Fibroblast of skin of scalp (primary cell): ENCODE data around the gene FAM149A.

Experiments used
- DNase-seq: peaks from one replicate; pipeline ENCODE4 v3.0.0-alpha.2; 2013

Gene FAM149A

DNA sequence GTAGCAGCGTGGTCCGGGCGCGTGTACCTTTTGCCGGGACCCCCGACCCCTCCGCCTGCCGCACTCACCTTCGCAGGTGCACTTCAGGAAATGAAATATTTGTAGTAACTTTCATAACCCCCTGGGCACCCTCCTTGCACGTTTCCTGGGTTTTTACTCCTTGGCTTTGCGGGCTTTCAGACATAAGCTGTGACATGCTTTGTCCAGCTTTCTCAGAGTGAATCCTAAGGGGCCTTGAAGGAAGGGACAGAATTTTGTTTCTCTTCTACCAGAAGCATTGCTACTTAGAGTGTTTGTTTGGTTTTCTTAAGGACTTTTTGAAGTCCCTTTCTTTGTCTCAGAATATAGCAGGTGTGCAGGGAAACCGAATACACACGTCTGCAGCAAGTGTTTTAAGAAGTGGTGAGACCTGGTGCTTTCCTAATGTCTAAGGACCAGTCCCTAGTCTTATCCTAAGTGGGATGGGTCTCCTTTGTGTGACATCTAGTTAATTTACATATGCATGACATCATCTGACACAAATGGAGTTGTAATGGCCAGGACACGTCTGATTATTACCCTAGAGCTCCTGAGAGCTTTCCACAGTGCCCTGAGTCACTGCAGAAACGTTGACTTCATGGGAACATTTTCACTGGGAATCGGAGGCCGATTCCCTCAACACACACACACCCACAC lies 1.3 kb downstream of the FAM149A start:
- no peak for DNase-seq

DNA sequence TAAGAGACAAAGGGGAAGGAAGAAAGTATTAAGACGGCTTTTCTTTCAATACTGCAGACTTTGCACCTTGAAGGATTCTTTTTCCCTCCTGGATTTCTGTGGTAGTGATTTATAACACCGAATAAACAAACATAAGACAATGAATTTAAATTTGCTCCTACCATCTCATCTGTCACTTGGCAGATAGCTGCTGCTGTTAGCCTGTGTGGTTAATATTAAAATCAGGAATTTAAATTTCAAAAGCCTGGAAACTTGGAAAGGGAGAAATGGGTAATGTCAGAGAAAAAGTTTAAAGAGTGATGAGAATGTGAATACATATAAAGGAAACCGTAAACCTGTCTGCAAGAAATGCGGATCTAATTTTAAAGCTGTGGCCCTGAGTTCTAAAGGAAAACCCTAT lies 3.4 kb downstream of the FAM149A start:
- no peak for DNase-seq

DNA sequence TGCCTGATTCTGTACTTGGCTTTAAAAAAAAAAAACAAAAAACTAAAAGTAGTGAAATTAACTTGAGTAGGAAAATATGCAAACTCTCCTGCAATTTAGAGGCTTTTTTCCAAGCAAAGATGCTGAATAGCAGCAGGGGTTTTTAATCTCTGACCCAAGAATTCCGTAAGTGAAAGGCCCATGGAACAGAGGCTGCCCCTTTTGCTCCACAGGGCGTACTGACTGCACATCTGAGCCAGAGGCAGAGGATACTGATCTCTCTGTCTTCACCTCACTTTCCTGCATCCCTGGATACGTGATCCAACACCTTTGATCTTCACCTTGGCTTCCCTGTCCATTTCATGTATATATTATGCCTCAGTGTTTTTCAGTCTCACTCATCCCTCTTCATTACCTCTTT lies 3.9 kb downstream of the FAM149A start:
- no peak for DNase-seq

DNA sequence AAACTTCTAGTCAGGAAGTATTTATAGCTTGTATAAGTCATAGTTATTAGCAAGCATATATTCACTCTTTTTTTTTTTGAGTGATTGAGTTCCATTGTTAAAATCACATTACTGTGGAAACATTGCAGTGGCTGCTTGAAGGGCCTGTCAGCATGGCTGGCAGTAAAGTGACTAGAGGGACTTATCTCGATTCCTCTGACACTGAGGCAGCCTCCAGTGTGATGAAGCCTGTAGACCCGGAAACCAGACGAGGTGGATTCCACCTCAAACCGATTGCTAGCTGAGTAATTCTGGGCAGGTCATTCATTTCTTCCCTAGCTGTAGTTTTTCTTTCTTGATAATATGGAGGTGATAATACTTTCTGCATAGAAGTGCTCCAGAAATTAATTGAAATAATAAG lies 4.7 kb downstream of the FAM149A start:
- no peak for DNase-seq

DNA sequence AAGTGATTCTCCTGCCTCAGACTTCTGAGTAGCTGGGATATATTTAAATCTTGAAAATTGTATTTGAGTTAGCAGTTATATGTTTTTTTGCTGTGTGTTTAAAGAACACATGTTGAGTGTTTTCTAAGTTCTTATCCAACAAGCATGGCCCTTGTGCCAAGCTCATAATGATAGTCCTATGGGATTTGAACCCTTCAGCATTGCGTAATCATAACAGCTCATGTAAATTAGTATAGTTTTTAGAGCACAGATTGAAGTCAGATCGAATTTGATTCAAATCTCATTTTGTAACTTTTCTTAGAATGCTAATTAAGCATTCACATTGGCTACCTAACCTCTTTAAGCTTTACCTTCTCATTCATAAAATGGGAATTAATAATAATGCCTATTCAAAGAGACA lies 12.2 kb downstream of the FAM149A start:
- DNase-seq = no peak

DNA sequence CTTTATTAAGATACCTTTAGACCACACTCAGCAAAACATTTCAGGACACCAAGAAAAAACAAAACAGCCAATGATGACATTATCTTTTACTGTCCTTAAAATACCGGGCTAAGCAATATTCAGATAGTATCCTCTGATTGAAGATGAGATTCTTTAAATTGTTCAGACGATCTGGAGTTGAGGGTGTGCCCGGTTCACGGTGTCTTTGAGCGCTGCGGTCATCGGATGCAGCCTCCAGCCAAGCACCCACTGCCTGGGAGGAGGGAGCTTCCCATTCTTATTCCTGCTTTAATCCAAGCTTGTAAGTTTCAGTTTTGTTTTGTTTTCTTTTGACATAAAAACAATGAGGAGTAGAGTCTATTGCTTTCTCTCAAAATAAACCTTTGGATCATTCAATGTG lies 14.1 kb downstream of the FAM149A start:
- no peak for DNase-seq

DNA sequence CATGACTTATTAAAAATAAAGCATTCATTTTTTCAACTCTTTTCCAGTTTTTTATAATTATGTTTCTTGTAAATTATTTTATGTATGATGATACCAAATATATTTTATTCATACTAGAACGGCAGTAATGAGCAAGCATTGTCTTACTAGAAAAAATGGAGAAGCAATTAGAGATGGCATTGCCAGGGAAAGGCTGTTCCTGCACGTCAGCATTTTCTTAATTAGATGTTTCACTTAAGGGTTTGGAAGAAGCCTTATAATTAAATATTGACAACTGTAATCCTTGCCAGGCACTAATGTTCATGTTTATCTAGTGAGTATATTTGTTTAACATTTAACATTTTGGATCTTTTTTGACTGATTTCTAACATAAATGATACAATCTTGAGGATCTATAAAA lies 16.6 kb downstream of the FAM149A start:
- DNase-seq = no peak

DNA sequence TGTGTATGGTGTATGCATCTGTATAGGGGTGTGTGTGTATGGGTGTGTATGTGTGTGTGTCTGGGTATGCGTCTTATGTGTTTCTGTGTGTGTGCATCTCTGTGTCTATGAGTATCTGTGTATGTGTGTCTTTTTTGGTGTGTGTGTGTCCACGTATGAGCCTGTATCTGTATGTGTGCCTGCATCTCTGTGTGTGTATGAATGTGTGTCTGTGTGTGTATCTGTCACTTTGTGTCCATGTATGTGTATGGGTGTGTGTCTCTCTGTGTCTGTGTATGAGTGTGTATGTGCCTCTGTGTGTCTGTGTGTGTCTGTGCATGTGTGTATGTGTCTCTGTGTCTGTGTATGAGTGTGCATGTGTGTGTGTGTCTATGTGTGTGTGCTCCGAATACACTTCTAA lies 24.3 kb downstream of the FAM149A start:
- no peak for DNase-seq

DNA sequence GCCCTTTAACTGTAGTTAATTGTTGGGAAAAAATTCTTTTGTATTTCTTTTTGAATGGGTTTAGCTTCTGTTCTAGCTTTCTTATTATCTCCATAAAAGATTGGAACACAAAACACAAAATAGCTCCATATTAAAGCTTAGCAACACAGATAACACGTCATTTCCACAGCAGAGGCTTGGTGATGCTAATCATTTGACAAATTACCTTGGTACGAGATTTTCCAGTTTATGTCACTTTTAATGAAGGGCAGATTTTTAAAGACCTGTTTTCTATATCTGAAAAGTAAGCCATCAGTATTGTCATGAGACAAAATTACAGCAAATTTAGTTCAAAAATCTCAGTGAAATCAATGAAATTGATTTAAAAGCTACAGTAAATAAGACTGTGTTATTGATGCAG lies 27.4 kb downstream of the FAM149A start:
- DNase-seq = no peak

DNA sequence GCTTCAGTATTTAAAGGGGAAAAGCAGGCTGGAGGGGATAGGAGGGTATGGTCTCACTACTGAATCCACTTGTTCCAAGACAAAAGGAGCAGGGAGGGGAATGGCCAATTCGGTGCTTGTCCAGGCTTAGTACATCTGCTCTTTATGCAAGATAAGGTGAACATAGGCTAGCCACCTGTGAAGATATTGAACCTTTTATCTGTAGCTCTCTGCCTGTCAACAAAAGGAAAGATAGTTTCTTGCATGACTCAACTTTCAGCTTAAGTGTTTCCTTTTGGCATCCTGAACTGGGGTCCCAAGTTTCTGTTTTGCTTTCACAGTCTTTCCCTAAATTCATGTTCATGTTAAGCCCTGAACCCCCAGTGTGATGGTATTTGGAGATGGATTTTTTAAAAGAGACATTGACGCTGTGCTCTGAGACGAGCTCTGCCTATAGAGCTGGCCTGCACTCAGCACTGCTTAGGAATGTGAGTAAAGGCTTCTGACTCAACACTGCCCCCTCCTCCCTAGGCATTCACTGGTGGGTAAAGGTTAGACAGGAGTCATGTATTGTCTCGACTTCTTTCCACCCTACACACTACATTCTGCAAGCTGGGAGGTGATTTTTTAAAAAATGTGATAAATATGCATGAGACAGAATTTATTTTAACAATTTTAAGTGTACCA lies 28.2 kb downstream of the FAM149A start:
- peak; percentile 61 for DNase-seq

DNA sequence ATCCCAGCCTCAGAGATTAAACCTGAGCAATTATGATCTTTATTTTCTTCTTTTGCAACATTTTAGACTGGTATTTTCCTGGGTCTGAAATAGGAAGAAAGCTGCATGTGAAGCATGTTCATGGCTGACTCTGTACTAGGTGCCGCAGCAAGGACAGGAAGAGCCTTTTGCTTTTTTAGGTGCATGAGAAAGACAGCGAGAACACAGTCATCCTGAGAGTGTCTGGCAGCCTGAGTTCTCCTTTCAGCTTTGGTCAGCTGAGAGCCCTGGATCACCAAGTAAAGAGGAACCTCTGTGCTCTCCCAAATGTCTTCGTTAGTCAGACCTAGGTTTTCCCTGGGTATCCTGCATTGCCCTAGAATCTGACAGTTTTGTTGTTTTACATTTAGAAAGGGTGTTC lies 29.8 kb downstream of the FAM149A start:
- no peak for DNase-seq

DNA sequence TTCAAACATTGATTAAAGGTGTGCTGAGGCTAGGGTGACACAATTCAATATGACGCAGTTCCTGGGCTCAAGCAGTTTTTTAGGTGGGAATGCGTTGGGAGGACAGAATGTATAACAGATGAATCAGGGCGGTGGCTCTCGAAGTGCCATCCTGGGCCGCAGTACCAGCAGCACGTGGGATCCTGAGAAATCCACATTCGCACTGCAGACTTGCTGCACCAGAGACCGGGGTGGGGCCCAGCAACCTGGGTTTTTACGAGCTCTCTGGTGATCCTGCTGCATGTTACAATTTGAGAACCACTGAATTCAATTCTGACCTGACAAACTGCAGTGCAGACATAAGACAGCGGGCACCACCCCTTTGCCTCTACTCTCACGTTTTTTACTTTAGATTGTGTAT lies 30.4 kb downstream of the FAM149A start:
- DNase-seq = no peak

DNA sequence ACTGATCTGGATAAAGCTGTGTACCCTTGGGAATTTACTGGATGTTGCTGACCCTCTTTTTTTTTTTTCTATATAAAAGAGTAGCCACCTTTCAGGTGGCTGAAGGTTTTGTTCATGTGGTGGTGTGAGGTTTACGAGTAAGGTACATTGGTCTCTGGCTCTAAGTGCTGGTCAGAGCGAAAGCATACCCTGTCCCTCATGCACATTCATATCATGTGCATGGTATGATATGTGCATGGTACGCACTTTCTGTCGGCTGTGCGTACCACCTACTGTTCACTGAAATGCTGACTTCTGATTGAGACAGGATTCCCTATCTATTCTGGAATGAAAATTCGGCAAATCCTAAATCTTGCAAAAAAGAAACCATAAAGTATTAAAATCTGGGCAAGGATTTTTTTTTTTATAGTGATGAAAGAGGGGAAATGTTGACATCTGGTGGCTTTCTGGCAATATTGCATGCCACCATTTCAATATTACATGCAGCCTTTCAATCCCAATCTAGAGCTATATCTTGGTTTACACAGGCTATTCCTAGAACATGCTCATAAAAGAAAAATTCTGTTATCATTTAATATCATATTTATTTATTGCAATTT lies 32.8 kb downstream of the FAM149A start:
- DNase-seq = peak; percentile 34

DNA sequence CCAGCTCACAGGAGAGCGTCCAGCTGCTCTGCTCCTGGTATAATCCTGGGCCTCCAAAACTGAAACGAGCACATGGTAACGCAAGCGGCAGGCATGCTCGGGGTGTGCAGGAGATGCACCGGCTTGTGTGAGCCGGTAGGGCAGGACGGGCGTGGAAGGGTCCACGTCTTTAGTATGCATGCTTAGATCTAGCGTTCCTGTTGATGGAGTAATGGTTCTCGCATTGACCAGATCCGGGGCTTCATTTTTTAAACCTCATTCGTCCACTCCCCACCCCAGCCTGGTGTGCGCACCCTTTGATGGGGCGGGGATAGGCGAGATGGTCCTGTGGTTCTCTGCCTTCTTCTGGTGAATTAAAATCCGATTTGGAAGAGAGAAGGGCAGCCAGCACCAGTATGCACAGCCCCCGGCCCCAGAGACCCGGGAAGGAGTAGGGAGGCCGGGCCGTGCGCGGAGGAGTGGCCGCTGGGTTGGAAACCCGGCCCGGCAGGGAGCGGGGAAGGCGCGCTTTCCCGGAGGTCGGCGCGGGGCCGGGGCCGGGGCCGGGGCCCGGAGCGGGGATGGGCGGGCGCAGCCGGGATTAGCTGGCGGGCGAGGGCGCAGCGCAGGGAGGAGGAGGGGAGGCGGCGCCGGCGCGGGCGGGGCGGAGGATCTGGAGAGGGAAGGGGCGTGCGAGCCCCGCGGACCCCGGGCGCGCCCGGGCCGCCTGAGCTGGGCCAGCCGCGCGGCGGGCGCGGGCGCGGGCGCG lies 39.9 kb downstream of the FAM149A start:
- DNase-seq = peak; percentile 48

DNA sequence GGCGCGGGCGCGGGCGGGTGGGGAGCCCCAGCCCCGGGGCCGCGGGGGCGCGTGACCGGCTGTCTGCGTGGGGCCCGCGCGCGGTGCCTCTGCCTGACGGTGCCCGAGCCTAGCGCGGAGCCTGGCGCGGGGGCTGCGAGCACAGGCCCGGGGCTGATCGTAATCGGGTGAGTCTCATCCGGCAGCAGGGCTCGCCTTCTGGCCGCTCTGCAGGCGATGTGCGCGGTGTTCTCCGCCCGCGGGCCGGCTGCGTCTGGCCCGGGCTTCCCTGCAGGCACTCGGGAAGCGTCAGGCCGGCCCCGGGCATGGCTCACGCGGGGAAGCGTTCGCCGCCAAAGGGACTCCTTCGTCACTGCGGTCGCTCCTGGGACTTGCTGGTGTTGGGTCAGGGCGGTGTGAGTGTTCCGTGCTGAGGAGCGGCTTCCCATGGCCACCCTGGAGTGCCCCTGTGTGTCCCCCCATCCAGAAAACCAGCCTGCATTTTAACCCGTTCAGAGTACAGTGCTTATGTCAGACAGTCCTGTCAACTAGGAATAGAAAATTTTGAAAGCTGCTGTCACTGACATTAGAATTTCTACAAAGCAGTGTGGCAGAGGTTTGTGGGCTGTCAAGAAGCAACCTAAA lies 40.6 kb downstream of the FAM149A start:
- peak; percentile 57 for DNase-seq

DNA sequence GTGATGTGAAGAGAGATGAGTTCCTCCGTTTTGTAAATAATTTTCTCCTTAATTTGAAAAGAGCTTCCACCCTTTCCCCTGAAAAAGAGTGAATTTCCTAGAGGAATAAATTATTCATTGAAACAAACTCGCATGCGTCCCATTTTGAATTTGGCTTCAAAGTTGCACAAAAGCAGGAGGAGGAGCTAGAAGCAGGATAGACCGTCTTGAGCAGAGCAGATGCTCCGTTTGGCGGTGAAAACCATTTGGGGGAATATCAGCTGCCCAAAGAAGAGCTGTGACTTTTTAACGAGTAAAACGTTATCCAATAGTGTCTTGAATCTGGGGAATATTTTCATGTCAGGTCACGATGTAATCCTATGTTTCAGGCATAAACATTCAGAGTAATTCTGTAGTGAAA lies 42.0 kb downstream of the FAM149A start:
- no peak for DNase-seq

DNA sequence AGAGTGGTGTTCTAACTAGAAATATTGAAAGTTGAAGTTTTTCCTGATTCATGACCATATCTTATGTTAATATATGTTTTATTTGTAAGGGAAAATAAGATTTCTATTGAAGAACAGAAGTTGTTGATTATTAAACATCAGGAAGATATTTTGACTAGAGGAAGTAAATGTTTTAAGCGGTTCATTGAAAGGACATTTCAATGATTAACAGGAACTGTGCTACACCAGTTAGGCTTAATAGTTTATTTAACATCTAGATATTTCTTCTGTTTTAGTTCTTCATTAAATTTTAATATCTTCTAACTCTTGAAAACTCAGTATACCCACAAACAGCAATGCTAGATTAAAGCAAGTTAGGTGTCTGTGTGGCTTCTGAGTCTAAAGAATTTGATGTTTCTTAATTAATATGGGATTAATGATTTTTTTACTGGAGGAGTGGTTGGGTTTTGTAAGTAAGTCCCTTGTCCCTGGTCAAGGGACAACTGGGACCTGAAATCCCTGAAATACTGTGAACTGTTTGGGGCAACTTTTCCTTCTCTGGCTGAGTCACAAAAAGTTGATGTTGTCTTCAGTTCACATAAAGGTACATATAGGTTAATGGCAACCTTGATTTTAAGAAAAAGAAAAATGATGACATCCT lies 44.0 kb downstream of the FAM149A start:
- no peak for DNase-seq

DNA sequence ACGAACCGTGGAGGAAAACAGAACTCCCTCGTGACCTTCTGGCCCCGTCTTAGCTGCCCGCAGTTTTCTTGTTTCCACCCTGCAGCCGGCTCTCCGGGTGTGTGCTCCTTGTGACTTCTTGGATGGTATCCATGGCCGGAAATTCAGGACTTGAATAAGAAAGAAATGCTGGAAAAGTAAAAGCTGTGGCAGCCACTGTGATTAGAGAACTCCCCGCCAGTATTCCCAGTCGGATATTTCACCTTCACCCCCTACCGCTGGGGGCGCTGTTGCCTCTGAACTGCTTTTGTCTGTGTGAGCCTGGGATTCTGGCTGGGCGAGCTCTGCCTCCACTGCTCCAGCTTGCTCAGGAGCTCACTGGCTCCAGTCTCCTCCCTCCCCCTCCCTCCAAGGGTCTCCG lies 45.4 kb downstream of the FAM149A start:
- peak; percentile 7 for DNase-seq

DNA sequence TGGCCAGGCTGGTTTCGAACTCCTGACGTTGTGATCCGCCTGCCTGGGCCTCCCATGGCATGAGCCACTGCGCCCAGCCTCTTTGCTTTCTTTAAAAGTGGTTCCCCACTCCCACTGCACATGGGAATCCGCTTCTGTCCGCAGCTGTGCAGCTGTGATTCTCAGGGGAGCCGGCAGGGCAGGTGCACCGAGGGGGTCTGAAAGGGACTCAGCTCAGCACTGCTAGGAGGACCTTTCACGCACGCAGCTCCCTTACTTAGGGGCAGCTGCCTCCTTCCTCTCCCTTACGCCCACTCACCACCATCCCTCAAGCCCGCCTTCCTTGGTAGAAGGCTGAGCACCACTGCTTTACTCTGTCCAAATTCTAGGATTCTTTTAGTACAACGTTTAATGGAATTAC lies 46.4 kb downstream of the FAM149A start:
- no peak for DNase-seq

DNA sequence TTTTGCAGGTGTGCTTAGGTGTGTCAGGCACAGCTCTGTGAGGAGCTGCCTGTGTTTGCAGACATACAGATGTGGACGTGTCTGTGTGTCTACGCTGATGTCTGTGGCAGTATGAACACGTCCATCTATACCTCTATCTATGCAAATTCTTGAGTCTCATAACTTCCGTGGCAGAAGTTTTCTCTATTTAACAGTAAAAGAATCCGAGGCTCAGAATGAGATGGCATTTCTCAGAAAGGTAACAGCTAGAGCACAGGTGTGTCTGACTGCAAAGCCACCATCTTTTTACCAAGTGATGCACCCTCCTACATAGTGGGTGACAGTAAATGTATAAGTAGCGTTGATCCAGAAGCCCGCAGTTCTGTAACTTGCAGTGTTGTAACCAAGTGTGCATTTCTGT lies 47.0 kb downstream of the FAM149A start:
- no peak for DNase-seq

DNA sequence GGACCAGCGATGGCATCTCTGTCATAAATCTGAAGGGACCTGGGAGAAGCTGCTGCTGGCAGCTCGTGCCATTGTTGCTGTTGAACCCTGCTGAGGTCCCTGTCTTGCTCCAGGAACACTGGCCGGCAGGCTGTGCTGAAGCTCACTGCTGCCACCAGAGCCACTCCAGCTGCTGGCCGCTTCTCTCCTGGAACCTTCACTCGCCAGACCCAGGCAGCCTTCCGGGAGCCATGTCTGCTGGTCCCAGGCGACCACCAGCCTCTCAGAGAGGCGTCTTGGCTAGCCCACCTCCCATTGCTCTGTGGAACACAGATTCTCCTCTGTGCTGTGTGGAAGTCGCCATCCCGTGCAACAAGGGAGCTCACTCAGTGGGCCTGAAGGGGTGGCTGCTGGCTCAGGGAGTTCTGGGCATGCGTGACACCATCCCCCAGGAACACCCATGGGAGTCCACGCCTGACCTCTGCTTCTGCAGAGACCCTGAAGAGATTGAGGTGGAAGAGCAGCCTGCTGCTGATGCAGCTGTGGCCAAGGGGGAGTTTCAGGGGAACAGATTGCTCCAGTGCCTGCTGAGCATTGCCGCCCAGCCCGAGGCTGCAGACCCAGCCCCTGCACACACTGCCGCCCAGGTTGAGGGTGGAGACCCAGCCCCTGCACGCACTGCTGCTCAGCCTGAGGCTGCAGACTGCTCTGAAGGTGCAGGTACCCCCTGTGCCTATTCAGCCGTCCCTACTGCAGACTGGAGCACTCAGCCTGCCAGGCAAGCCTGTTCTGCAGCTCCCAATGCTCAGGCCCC lies 53.7 kb downstream of the FAM149A start:
- DNase-seq = no peak

DNA sequence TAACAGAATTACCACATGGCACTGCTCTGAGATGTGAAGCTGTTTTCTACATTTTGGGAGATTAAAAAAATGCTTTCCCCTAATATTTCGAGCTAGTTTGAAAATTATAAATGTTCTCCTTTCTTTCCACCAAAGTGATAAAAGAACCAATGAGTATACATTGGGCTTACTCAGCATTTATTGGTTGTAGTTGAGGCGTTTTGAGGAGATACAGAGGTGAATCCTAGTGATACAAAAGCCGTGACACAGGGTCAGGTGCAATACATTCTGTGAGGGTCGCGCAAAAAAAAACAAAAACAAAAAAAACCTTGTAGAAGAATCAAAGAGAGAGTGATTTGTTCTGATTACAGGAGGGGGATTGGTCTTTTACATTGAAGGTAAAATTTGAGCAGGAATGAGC lies 54.5 kb downstream of the FAM149A start:
- DNase-seq = no peak
